GM21619 (cell line): ENCODE data around the gene PCED1B.

Experiments
- ATAC-seq: cut with Tn5 transposase; IDR thresholded peaks from one replicate; pipeline ENCODE4 v1.9.1; 2021; ENCODE audit not compliant: unreplicated experiment

PCED1B gene

DNA sequence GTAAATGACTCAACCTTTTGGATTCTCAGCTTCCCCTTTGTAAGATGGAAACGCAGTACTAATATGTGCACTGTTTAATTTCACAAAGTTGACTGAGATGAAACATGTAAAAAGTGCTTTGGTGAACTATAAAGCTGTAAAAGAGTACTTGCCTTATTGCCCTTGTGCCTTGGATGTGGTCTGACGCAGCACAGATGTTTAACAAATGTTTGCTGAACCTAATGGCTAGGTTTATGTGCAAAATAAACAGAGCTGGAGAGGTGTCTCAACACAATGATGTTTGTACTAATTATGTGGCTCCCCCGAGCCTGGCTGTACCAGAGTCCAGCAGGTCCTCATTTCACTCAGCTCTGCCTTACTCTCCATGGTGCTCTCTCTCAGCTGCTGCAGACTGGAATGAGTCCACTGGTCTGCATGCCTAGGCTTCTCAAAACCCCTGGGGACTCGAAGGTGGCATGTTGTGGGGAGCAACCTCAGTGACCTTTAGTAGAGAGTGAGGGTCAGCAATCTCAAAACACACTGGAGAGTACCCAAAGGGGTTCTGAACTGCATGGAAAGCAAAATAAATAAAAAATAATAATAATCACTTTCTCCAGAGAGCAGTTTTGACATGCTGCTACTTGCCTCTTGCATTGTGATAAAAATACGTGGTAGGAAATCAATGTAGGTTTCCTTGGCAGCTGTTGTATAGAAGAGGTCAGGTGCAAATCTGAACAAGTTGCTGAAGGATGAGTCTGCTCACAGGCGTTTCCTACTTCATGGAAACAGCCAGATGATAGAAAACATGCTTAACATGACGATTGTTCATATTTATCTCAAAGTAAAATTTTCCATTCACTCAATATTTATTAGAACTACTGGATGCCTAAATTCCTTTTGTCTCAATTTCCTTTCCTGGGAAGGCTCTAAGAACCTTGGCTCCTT is 8.9 kb downstream of the PCED1B start:
- no peak for ATAC-seq

DNA sequence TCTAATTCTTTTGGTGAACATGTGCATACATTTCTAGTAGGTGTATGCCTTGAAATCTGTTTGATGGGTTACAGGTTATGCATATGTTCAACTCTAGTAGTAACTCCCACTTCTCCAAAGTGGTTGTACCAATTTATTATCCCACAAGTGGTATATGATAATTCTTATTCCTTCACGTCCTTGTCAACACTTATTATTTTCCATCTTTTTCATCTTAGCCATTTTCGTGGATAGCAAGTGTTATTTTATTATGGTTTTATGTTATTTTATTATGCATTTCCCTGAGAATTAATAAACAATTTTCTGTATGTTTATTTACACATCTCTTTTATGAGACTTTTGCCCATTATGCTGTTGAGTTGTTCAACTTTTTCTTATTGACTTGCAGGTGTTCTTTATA is 11.6 kb downstream of the PCED1B start:
- no peak for ATAC-seq

DNA sequence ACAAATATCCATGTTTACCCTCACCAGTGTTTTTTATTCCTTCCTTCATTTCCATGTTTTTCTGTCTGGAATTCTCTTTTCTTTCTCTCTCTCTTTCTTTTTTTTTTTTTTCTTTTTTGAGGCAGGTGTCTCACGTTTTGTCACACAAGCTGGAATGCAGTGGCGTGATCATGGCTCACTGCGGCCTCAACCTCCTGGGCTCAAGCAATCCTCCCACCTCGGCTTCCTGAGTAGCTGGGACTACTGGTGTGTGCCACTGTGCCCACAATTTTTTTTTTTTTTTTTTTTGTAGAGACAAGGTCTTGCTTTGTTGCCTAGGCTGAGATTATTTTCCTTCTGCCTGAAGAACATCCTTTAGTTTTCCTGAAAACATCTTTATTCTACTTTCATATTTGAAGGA is 15.4 kb downstream of the PCED1B start:
- ATAC-seq: no peak

DNA sequence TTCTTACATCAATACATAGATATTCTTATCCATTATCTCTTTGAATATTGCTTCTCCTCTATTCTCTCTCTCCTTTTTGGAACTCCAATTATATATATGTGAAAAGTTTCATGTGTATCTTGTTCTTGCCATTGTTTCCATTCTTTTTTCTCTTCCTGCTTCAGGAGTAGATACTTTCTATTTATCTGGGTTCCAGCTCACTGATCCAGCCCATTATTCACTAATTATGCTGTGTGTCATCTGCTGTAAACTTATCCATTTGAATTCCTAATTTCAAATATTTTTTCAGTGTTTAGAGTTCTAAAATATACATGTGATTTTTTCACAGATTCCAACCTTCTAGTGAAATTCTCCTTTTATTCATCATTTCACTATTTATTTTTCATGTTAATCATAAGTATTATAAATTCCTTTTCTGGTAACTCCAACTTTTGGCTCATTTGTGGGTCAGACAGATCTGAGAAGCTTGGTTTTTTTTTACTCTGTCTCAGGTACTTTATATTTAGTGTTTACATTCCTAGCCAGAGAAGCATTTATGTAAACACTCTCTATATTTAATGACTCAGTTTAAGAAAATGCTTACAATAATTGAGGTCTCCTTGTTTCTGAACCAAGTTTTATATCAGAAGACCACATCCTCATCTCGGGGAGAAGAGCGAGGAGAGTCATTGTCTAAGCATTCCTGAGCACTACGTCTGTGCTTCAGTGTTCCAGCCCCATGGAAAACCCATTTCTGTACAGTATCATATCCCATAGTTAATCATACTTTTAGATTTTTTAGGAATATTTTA is 16.2 kb downstream of the PCED1B start:
- ATAC-seq: no peak

DNA sequence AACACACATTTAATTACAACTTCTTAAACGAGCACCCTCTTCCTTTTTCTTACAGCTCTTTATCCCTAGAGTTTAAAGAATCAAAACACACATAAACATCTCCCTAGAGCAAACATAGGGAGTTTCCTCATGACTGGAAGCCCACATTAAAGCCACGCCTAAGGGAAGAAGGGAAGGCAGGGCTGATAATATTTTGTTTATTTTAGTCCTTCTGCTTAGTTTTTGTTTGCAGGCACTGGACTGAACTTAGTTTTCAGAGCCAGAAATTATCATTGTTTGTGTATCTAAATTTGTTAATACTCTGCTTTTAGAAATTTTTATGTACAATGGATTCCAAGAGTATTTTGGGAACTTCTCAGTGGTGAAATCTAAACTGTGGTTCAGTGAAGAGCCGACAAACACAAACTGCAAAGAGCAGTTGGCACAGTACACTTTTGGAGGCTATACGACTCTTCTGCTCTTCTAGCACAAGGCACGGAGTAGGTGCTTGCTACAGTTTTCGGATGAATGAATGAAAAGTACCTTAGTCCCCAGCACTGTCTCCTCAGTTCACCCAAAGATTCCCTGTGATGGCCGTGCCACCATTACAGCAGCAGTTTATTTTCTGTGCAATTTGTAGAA is 18.0 kb downstream of the PCED1B start:
- ATAC-seq: no peak

DNA sequence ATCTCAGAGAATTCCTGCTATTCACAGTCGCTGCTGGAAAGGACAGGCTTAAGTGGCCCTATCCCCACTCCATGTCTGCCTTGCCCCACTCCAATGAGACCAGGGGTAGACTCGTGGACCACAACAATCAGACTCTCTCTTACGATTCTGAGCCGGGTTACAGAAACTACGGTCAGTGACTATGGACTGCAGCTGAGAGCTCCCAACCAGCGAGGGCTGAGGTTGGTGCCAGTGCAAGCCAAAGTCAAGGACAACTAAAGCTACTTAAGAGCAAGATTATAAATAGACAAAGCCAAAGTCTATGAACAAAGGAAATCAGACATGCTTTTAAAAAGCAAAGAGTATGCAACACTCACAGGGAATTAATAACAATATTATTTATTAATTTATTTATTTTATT is 18.7 kb downstream of the PCED1B start:
- no peak for ATAC-seq

DNA sequence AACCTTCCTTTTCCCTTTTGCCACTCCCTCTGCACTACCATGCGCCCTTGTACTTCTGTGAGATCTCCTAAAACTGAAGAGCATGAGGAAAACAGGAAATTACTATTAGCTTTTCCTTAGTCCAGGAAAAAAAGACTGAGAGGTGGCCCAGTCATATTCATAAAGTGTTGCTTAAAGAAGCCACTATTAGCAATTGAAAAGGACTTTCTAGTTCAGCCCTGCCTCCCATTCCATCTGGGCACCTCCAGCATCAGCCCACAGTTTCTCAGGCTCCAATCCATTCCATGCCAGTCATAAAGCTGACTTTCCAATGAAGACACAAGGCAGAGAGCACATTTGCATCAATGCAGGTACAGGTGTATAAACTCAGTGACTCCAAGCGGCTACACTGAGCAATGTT is 20.2 kb downstream of the PCED1B start:
- no peak for ATAC-seq

DNA sequence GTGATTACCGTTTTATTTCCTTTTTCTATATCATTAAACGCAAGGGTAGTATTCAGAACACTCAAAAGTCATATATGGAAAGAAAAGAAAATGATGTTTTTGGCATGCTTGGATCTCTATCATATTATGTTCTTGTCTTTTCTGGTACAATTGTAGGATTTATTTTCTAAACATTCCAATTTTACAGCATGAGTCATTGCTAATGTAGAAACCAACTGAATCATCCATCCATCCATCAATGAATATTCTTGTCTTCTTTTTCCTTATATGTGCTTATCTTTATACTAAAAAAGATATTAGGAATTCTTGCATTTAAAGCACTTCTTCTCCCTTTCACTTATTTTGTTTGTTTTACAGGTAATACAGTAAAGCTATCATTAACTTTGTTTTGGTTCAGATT is 20.7 kb downstream of the PCED1B start:
- ATAC-seq: no peak

DNA sequence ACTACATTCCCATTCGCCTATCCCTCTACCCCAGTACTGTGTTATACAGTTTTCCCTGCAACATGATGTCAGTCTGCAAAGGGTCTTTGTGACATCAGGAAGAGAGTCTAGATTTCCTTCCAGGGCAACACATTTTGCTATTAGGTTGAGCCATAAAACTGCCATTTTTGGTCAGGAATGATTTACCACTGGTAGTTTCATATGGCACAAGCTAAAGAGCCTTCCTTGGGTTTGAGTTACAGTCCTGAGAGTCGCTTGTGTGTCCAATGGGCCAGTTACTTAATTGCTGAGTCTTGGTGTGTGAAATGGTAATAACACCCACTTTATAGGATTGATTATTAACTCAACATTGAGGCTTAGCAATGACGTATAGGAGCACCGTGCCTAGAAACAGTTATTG is 23.0 kb downstream of the PCED1B start:
- no peak for ATAC-seq

DNA sequence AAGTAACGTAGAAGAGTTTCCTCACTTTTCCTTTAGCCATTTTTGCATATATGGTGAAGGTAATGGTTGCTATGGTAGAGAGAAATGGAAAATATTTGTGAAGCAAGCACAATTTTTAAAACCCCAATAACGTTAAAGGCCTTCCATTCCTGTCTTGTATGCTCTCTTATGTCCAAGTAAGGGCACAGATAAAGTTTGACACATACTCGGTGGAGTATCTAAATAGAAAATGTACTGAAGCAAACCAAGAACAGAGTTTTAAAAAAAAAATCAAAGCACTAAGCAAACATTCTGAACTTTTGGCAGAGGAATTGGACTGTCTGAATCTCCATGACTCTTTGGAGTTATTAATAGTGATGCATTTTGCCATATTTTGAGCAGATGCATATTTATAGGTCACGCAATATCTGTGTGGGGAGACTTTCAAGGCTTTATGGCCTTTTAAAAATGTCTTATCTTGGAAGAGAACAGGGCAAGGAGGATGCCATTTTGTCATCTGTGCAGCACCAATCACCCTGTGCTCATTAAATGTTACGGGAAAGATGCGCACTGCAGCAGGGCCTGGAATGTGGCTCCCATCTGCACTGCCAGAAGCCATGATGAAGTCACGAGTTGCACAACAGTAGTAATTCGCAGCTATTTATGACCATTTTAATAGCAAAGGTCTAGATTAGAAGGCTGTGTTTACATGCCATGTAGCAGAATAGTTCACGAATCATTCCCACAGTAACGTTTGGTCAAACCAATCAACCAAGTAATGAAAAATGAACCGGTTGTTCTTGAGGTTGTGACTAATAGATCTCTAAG is 23.6 kb downstream of the PCED1B start:
- ATAC-seq: no peak

DNA sequence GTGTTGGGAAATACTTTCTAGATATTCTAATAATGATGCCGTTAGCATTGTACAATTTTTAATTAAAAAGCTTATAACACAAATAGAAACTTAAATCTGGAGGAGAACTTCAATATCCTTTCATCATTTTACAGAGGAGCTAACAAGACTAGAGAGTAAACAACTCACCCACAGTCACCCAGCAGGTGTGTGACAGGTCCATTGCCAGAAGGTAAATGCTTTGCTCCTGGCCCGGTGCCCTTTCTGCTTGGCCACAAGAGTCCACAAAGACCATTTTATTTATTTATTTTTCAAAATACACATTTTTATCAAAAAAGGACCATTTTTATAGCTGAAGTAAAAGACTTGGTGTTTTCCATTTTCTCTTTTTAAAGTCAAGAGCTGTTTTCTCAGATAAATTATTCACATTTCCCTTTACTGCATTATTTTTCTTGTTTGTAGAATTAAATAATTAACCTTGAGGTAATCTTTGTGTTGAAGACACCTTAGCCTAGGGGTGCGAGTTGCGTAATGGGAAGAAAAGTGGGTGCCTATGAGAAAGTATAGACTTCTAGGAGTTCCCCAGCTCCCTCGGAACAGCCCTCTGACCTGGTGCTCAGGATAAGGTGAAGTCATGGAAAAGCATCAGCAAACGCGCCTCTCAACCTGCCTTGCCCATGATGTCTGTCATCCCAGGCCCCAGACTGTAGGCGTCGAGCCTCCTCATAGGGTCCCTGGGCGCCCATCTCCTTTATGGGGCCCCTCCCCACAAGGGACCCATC is 26.7 kb downstream of the PCED1B start:
- ATAC-seq: no peak

DNA sequence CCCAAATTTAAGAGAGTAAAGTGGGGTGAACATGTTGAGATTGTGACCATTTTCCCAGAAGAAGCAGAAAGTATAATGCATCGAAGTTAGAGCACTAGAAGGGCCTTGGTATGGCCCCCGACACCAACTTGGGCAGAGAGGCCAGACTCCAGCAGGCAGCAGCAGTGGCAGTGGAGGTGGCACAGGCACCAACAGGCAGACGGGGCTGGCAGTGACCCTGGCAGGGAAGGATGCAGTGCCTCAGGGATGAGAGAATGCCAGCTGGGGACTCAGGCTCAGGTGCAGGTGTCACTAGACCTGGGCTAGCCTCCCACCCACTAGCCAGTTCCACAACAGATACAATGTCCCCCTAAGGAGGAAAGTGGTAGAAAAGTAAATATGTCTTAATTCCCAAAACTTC is 28.0 kb downstream of the PCED1B start:
- no peak for ATAC-seq

DNA sequence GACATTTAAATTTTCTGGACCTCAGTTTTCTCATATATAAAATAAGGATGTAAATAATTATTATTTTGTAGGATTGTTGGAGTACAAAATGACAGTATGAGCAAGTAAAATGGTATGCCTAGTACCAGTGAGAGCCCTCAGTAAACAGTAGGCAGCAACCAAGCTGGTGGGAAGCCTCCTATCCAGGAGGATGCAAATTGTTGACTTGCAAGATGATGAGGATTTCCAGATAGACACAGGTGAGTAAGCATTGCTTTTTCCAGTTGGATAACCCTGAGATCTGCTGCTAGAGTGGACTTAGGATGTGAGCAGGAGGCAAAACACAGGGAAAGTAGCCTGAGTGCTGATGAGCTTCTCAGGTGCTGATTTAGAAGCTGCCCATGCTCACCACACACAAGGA is 28.5 kb downstream of the PCED1B start:
- ATAC-seq: no peak

DNA sequence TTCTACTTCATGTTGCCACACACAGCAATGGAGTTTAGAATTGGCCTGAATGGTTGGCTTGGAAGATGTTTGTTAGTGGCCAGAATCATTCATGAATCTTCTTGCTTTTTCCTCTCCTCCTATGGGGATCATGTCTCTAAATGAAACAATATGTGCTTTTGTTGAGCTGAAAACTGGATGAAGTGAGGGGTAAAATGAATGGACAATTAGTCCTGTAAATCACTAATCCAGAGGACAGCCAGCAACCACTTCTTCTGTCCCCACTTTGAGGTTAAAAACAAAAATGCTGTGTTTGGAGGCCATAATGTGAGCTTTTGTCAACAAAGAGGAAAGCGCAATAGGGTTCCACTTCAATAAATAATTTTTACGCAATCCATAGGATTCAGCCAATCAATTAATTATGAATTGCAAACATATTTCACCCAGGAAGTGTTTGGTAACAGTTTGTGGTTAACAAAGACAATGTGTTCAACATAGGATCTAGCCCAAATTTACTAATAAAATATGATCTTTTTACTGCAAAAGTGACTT is 30.7 kb downstream of the PCED1B start:
- no peak for ATAC-seq

DNA sequence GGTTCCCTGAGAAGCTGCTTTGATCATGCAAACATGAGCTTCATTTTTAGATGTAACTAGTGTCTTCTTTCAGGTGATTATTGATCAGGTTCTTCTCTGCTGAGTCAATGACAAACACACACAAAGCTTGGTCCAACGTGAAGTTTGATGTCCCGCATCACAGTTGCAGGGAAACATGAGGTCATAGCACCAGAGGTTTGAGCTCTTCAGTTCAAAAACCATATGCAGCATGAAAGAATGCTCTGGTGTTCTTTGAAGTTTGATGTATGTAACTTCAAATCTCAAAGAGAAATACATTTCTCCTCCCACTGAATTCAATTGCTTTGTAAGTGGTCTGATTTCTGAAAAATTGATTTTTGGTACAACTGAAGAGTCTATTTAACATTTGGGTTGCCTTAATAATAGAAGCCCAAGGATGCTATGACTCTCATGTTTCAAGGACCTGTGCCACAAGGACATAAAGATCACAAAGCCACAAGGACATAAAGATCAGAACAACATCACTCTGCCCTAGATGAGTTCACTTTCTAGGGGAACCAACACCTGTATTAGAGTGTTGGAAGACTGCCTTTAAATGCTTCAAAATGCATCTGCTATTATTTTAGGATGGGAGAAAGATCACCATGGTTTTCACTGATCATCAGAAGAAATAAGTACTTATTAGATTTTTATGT is 31.4 kb downstream of the PCED1B start:
- no peak for ATAC-seq

DNA sequence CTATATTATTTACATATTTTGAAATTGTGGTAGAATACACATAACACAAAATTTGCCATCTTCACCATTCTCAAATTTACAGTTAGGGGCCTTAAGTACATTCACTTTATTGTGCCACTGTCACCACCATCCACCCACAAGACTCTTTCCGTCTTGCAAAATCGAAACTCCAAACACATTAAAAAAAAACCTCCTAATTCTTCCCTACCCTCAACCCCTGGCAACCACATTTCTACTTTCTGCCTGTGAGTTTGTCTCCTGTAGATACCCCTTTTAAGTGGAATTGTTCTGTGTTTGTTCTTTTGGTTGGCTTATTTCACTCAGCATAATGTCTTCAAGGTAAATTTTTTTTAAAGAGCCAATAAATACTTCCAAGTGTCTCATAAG is 32.0 kb downstream of the PCED1B start:
- no peak for ATAC-seq

DNA sequence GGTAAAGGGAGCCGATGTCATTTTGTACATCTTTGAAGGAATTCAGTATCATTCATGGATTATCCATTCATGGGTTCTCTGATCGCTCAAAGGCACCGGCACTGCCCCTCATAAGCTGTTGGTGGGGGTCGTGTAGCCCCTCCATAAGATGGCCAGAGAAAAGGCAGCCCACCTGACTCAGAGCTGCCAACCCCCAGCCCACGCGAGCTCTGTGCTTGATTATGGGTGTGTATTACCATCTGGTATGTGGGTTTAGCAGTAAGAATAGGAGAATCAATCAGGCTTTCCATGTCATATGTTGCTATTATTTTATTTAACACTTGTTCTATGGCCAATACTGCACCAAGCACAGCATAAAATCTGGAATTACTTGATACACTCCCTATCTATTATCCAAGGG is 32.4 kb downstream of the PCED1B start:
- no peak for ATAC-seq

DNA sequence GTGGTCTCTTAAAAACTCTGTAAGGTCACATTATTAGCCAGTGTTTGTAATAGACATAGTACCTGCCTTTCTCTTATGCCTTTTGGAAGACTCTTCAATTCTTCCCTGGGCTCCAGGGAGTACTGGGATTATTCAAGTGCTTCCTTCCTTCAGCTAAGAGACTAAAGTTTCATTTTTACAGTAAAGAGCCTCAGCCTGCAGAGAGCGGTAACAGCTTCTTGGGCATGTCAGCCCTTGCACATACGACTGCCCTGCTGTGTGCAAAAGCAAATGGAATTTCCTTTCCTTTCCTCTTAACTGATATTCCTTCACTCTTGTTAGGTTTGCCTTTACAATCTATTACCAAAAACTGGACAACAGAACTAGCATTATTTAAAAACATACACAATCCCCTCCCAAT is 33.3 kb downstream of the PCED1B start:
- no peak for ATAC-seq

DNA sequence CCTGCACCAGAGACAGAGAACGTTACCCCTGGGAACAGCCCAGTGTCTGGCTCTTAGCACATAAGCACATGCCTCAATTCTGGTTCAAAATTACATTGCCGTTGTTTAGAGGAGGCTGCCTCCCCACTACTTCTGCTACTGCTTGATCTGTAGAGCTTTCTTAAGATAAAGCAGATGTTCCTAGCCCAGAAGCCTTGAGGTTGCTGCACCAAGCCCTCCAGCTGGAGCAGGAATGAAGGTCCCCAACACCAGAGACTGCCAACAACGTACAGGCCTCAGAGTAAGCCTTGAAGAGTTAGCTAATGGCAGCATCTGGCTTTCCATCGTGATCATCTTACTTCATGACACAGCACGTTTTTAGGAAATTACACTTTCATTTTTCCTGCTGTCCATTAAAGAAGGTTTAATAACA is 35.1 kb downstream of the PCED1B start:
- ATAC-seq: no peak
